ENCODE data around the gene KRT81.
A peak's percentile ranks its signal among the peaks of the same experiment; 100 is the strongest.
"Not testable (repeated sequence)": the region's sequence is repeated elsewhere in the genome, so short reads cannot be mapped to it uniquely, and the experiment has no call there.

The KRT81 gene

GRCh38 chr12:52253391-52254179, 37.7 kb downstream of the KRT81 start:
- DNase-seq (ENCODE audit: low read depth) = no peak

DNA sequence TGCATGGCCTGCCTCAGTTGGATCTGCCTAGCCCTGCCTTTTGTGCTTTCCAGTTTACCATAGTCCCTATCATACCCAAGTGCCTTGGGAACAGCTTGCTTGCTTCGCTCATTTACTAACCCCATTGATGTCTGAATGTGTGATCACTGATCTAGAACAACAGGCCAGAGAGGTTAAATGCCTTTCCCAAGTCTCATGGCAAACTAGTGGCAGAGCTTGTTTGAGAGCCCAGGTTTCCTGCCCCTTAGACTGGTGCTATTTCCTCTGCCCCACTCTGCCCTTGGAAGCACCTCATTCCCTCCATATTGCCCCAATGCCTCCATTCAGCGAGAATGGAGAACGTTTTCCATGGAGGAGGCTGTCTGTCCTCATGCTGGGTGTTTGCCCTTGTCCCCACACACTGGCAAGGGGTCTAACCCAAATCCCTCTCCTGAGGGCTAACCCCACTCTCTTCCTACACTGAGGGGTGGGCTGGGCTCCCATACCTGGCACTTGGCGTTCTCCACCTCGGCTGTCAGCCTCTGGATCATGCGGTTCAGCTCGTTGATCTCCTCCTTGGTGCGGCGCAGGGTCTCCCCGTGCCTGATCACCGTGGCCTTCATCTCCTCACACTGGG, 38.5 kb downstream of the KRT81 start:
- no peak for DNase-seq (ENCODE audit: low read depth)

DNA sequence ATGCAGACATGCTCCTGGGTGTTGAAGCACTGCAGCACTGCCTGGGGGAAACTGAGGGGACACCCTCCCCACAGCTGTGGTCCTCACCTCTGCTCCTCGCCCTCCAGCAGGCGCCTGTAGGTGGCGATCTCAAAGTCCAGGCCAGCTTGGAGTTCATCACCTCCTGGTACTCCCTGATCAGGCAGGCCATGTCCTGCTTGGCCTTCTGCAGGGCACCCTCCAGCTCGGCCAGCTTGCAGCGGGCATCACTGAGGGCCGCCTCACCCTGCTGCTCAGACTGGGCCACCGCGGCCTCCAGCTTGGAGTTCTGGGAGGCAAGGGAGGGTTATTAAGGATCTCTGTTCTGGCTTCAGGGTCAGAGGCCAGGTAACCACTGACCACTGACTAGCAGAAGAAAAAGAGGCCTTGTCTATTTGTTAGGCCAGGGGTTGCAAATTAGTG, 39.1 kb downstream of the KRT81 start:
- not testable (repeated sequence) for DNase-seq (ENCODE audit: low read depth)

GRCh38 chr12:52251367-52252051, 39.8 kb downstream of the KRT81 start:
- DNase-seq (ENCODE audit: low read depth) = no peak

GRCh38 chr12:52250048-52250990, 41.0 kb downstream of the KRT81 start:
- DNase-seq (ENCODE audit: low read depth) = no peak

DNA sequence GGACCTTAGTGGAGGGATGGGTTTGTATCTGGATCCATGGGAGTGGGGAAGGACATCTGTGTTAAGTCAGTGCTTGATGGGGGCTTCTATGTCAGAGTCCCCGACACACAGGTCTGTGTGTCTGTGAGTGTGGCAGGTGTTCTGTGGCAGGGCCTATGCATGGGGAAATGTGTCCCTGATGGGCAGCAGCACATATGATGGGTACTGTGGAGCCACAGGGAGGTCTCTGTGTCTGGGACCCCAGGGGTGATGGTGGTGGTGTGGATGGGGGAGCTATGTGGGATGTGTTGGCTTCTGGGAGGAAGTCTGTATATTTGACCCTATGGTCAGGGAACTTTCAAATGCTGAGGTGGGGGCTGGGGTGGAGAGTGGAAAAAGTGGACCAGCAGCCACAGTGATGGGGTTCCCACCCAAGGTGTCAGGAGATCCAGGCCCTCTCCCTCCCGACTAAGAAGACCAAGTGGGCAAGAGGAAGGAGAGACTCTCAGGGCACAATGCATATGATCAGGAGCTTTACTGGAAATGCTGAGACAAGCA, 41.8 kb downstream of the KRT81 start:
- no peak for DNase-seq (ENCODE audit: low read depth)

DNA sequence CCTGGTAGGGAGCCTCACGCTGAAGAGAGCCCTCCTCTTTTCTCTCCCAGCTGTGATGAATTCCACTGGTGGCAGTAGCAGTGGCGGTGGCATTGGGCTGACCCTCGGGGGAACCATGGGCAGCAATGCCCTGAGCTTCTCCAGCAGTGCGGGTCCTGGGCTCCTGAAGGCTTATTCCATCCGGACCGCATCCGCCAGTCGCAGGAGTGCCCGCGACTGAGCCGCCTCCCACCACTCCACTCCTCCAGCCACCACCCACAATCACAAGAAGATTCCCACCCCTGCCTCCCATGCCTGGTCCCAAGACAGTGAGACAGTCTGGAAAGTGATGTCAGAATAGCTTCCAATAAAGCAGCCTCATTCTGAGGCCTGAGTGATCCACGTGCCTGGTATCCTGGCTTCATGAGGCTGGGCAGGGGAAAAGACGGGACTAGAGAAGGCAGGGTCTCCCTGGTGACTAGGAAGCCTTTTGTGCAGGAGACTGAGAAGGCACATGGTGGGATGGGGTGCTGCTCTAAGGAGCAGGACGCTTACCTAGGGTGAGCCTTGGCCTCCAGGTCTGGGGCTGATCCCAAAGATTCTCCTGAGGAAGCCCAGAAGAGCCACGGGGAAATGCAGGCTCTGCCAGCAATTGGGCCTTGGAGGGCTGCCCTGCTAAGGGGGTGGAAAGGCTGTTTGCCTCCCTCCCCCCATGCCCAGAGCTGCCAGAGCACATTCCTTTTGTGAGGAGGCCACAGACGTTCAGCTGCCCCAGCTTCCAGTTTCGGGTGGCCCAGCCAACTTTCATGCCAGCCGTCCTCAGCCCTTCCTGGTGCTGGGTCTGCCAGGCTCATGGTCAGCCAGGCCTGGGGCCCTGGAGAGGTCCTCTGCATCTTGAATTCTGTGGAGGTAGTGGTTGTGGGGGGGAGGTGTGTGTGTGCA, 42.5 kb downstream of the KRT81 start:
- DNase-seq (ENCODE audit: low read depth) = no peak

DNA sequence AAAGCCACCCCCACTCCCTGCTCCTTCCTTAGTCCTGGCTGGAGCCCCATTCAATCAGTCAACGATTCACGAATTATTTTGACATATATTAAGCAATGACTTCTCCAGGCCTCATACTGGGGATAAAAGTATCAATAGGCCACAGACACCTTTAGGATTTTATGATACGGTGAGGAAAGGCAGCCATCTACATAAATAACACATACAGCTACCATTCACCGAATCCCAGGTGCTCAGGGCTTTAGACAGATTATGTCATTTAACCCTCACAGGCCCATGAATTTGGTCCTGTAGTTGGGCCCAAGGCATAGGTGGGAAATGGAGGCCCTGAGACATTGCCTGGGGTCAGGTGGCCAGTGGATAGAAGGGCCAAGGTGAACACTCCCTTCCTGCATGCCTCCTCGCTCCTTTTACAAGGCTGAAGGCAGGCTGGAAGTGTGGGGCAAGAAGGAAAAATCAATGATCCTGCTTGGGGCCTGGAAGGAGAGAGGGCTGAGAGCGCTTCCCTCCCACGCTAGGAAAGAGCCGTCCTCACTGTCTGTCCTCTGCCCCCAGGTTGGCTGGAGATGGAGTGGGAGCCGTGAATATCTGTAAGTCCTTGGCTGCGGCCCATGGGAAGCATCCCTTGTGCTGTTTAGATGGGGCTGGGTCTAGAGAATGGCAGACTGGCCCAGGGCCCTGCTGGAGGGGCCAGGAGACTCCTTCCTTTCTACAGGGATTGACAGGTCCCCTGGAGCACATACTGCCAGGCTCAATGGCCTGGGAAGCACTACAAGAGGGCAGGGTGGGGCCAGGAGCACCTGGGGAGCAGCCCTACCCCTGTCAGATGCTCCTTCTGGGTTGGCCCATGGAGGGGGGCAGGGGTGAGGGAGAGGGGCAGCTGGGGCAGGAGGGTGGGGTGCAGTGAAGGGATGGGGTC, 43.5 kb downstream of the KRT81 start:
- no peak for DNase-seq (ENCODE audit: low read depth)

DNA sequence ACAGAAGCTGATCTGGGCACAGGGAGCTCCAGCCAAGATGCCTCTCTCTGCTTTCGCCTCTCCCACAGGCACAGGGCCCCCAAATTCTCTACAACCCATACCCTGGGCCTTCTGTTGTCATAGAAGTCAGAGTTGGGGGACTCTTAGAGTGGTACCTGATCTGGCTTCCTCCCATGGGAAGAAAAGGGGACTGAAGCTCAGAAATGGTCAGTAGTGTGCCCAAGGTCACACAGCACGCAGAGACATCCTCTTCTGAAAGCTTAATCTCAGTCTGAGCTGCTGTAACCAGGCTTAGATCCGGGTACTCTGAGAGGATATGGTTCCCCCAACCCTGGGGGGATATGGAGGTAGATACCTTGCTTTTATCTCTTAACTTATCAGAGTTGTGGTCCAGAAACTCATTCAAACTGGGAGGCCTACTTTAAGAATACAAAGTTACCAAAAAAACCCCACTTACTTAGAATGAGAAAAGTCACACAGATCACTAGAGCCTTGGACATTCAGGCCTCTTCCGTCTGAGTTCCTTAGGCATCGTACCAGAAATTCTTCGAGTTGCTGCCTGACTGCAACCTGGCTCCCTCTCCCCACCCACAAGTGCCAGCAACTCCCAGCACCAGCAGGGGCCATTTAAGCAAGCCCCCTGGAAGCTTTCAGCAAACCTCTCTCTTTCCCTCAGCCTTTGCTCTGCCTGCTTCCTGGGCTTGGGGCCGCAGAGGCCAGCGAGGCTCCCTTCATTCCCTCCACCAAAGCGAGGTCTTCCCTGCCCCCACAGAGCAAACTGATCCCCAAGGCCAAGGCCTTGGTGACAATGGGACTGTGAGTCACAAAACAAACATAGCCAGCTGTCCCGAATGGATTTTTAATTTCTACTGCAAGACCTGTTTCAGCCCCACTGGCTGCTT, 44.4 kb downstream of the KRT81 start:
- no peak for DNase-seq (ENCODE audit: low read depth)

DNA sequence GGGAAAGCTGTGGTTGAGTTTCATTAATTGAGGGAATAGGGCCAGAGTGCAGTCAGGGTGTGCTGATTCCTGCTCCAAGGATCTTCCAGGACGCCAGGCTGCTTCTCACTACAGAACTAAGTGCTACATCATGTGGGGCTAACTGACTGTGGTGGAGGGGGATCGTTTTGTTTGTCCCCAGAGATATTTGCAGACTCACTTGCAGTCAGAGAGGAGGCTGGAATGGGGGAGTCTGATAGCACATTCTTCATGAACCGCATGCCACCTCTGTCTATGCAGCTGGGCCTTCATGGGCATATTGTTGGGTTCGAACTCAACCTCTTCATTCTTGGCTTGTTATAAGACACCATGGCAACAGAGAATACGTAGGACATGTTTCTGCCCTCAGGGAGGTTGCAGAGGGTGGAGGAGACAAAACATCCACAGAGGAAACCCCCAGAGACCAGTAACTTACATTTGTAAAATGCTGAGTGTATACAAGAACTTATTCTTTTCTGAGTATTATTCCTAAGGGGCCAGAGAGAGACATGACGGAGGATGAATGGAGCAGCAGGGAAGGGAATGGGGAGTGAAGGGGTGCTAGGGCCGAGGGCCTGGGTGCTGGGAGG, 45.3 kb downstream of the KRT81 start:
- DNase-seq (ENCODE audit: low read depth) = no peak

- DNase-seq (ENCODE audit: low read depth) = no peak
These were observed 45.9 kb downstream of the KRT81 start for GRCh38 chr12:52245259-52245961.

DNA sequence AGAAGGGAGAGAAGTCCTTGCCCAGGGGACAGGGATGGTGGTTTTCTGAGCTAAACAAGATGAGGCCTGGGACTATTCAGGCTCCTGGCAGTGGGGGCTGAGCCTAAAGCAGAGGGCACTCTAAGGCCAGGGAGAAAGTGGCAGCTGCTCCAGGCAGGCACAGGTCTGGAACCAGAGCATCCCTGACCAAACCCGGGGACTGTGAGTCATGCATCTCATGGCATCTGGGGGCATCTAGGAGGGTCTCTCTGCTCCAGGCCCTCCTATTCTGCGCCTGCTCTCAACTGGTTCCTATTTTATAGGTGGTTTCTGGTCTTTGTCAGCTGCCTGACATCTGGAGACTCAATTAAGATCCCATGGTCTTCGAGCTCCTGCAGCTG, 46.7 kb downstream of the KRT81 start:
- no peak for DNase-seq (ENCODE audit: low read depth)

- peak; percentile 16 for DNase-seq (ENCODE audit: low read depth)
These were observed 47.3 kb downstream of the KRT81 start for GRCh38 chr12:52243856-52244614.

DNA sequence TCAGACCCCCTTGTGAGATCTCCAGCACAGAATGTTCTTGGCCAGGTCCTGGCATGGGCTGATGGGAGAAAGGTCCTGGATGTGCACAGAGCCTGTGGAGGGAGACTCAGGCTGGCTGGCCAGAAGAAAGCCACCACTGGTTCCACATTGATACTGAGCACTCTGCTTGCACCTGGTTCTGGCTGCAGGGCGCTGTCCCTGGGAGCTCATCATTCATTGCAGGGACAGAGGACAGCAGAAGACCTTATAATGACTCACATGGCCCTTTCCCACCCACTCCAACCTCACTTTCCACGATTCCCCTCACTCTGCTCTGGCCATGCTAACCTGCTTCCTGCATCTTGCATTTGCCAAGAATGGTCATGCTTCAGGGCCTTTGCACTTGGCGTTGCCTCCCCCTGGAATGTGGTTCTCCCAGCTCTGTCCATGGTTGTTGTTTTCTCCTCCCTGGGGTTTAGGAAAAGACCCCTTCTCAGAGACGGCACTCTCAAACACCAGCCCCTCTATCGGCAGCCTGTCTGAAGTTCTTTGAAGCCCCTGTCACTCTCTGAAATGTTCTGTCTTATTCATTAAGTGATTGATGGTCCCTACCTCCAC, 48.0 kb downstream of the KRT81 start:
- DNase-seq (ENCODE audit: low read depth) = no peak

GRCh38 chr12:52242442-52243258, 48.7 kb downstream of the KRT81 start:
- DNase-seq (ENCODE audit: low read depth) = no peak
